Measurements from ENCODE around the gene DPYSL5. TPM values are rescaled to one million over a fixed set of nuclear protein-coding genes. Genes with fewer than 3 reads are reported as not detected.

Gene DPYSL5
- total and polyA plus RNA-seq, 7 experiments from 2014 or later, result not detected

DNA sequence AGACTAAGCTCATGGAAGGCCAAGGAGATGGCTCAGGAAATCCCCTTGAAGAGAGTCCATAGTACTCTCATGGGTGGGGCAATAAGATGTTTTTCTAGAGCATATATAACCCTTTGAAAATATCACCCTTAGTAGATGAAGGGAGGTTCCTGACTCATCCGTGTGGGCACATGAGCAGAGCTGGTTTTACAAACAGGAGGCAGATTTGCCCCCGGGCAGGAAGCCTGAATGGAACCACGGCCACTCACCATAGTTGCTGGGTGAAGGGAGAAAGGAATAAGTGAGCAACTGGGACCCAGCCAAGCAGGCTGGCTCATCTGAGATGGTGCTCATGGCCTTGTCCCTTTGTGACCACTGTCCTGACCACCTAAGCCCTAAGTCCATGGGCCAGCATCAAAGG, 93.6 kb downstream of the DPYSL5 start:
- ChIA-PET POLR2A (no interaction called here), CTCF (interaction anchor here (0.7 to 2.8 kb wide), 2 partner anchors 19 to 95 kb away, joined by 4 to 15 read pairs; no protein-coding TSS in a partner anchor)
- Mint-ChIP-seq H3K27ac (no peak overlapping the region), H3K4me3 (no peak overlapping the region), H3K27me3 (peaks cover 3 to 17% (median 8%) of the 10 kb centered on the region in 5 donors), H3K36me3 (no peaks in the 10 kb centered on the region), H3K9me3 (no peaks in the 10 kb centered on the region), H3K4me1 (peaks cover 0 to 7% (median 4%) of the 10 kb centered on the region in 7 donors)
- H3K4me3 ChIP-seq (ENCODE audit: low read length), result no peak overlapping the region
- H3K27me3 ChIP-seq (ENCODE audit: control insufficient read depth in 2 of 2, insufficient read depth in 2 of 2, low read length in 2 of 2), result no peaks in the 10 kb centered on the region
- no peak for DNase-seq
- no peaks in the 10 kb centered on the region for H3K36me3 ChIP-seq (ENCODE audit: control insufficient read depth in 2 of 3, insufficient read depth in 3 of 3, low read length in 3 of 3)
- H3K9me3 ChIP-seq (ENCODE audit: control insufficient read depth in 2 of 3, low read length in 3 of 3), result no peaks in the 10 kb centered on the region
- intact Hi-C loops (cut with micrococcal nuclease), result no loop called here
- ATAC-seq, result no peak
- H3K27ac ChIP-seq (ENCODE audit: low read depth, low read length), result no peak overlapping the region
- H3K4me1 ChIP-seq (ENCODE audit: control insufficient read depth in 2 of 2, insufficient read depth in 2 of 2, low read length in 2 of 2), result no peaks in the 10 kb centered on the region

DNA sequence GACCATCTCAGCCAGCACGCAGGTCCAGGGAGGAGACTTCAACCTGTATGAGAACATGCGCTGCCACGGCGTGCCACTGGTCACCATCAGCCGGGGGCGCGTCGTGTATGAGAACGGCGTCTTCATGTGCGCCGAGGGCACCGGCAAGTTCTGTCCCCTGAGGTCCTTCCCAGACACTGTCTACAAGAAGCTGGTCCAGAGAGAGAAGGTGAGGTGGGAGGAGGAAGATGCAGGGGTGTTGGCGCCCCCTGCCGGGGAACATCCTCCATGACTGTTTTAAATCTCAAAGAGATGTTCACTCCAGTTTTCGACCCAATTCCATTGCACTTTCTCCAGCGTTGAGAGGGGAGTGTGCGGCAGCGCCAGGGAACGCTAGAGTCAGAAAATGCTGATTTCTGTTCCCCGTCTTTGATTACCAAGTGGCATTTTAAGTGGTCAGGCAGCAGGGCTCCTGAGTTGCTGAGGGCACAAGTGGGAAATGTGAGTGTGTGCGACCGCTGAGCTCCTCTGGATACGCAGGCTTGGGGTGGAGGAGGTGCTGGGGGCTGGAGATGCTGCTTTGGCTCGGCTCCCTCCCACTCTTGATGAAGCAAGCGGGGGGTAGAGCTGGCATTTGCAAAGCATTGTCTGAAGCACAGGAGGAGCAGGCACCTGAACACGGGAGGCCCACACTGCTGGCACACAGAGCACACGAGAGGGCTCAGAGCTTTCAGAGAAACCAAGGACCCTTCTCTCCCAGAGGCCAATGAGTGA, 94.8 kb downstream of the DPYSL5 start:
- H3K9me3 Mint-ChIP-seq, result no peaks in the 10 kb centered on the region
- H3K4me1 ChIP-seq (ENCODE audit: control insufficient read depth in 2 of 2, insufficient read depth in 2 of 2, low read length in 2 of 2), result no peaks in the 10 kb centered on the region
- no peak overlapping the region for H3K4me3 Mint-ChIP-seq
- H3K27me3 ChIP-seq (ENCODE audit: control insufficient read depth in 2 of 2, insufficient read depth in 2 of 2, low read length in 2 of 2), result no peaks in the 10 kb centered on the region
- H3K27ac Mint-ChIP-seq, result no peak overlapping the region
- DNase-seq (peak; percentile 38 to 68 (median 61)), ATAC-seq (peak; percentile 74)
- H3K4me3 ChIP-seq (ENCODE audit: low read length), result no peak overlapping the region
- POLR2A ChIA-PET, result no interaction called here
- no peaks in the 10 kb centered on the region for H3K36me3 ChIP-seq (ENCODE audit: control insufficient read depth in 2 of 3, insufficient read depth in 3 of 3, low read length in 3 of 3)
- no peak overlapping the region for H3K27ac ChIP-seq (ENCODE audit: low read depth, low read length)
- CTCF ChIA-PET, result interaction anchor here (0.5 to 1.8 kb wide), 6 partner anchors 10 to 1395 kb away, joined by 3 to 16 read pairs (median 3); no protein-coding TSS in a partner anchor
- no peaks in the 10 kb centered on the region for H3K36me3 Mint-ChIP-seq
- intact Hi-C loops (cut with micrococcal nuclease), result loop anchor here (1.0 kb wide), 1 partner anchor 96 kb away; no protein-coding TSS in a partner anchor
- no peaks in the 10 kb centered on the region for H3K9me3 ChIP-seq (ENCODE audit: control insufficient read depth in 2 of 3, low read length in 3 of 3)
- H3K4me1 Mint-ChIP-seq, result peaks cover 0 to 7% (median 4%) of the 10 kb centered on the region in 7 donors
- peaks cover 3 to 19% (median 8%) of the 10 kb centered on the region in 5 donors for H3K27me3 Mint-ChIP-seq

DNA sequence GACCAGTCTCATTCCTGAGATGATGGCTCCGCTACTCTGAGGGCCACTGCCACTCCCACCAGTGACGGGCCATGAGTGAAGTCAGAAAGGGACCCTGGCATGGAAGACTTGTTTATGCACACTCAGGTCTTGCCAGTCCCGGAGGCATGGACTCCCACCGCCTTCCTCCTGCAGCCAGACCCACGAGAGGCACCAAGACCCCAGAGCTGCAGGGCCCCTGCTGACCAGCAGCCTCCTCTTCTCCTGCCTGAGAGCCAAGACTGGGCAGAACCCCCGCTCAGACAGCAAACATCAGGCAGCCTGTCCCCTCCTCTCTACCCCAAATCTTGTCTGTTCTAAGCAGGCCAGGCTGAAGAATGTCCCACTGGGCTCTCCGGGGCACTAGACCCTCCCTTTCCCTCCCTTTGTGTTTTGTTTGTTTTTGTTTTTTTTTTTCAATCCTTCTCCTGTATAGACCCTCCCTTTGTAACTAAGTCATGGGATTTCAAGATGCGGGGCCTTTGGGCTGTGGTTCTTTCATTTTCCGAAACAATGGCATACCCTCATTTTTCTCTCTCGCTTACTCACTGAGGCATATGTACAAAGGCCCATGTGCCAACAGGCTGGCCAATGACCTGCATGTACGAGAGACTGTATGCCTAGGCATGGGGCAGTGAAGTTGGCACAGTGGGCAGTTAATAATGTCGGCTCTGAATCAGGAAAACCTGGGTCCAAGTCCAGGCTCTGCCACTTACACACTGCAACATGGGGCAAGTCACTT, 98.2 kb downstream of the DPYSL5 start:
- ChIA-PET CTCF (no interaction called here), POLR2A (no interaction called here)
- Mint-ChIP-seq H3K27me3 (peaks cover 5 to 32% (median 8%) of the 10 kb centered on the region in 5 donors), H3K9me3 (no peaks in the 10 kb centered on the region), H3K27ac (no peak overlapping the region), H3K4me1 (peaks cover 0 to 7% (median 4%) of the 10 kb centered on the region in 7 donors), H3K4me3 (no peak overlapping the region), H3K36me3 (no peaks in the 10 kb centered on the region)
- H3K27me3 ChIP-seq (ENCODE audit: control insufficient read depth in 2 of 2, insufficient read depth in 2 of 2, low read length in 2 of 2), result no peaks in the 10 kb centered on the region
- DNase-seq (no peak), ATAC-seq (no peak)
- no peak overlapping the region for H3K4me3 ChIP-seq (ENCODE audit: low read length)
- intact Hi-C loops (cut with micrococcal nuclease), result no loop called here
- H3K36me3 ChIP-seq (ENCODE audit: control insufficient read depth in 2 of 3, insufficient read depth in 3 of 3, low read length in 3 of 3), result no peaks in the 10 kb centered on the region
- no peak overlapping the region for H3K27ac ChIP-seq (ENCODE audit: low read depth, low read length)
- no peaks in the 10 kb centered on the region for H3K9me3 ChIP-seq (ENCODE audit: control insufficient read depth in 2 of 3, low read length in 3 of 3)
- no peaks in the 10 kb centered on the region for H3K4me1 ChIP-seq (ENCODE audit: control insufficient read depth in 2 of 2, insufficient read depth in 2 of 2, low read length in 2 of 2)

DNA sequence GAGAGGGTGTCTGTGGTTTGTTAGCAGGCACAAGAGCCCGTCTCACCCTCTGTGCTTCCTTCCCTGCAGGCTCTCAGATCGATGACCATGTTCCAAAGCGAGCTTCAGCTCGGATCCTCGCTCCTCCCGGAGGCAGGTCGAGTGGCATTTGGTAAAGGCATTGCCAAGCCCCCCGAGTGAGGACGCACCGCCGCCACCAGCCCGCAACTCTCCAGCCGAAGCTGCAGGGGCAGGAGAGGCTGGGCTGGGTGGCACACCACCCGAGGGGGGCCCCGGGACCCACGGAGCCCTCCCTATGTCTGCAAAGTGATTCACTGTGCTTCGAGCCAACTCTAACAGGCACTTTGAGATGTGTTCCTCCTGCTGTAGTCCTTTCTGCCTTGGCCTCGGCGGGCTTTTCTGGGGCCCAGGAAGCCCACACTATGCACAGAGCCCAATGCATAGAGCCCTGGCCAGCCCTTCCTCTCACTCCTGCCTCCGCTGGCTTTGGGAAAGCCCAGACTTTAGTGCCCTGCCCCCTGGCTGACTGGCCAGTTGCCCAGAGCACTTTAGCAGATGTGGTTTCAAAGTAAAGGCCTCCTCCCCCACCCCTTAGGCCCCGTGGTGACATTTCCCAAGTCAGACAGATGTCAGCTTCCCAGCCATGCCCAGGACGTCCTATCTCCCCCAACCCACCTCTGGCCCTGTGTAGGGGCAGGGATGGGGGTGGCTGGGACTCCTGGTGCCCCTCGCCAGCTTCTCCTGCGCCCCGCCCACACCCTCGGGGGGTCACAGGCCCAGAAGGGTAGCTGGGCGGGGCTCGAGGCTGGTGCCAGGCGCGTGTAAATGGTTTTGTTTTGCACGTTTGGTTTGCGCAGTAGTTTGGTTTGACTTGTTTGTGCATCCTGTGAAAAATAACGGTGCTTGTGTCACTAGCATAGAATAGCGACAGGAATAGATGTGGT, 99.2 kb downstream of the DPYSL5 start:
- peaks cover 0 to 7% (median 4%) of the 10 kb centered on the region in 7 donors for H3K4me1 Mint-ChIP-seq
- H3K9me3 Mint-ChIP-seq, result no peaks in the 10 kb centered on the region
- ATAC-seq (no peak), DNase-seq (no peak)
- H3K27me3 Mint-ChIP-seq, result peaks cover 5 to 32% (median 8%) of the 10 kb centered on the region in 5 donors
- H3K4me3 Mint-ChIP-seq, result no peak overlapping the region
- intact Hi-C loops (cut with micrococcal nuclease), result no loop called here
- POLR2A ChIA-PET, result no interaction called here
- CTCF ChIA-PET, result no interaction called here
- no peak overlapping the region for H3K27ac Mint-ChIP-seq
- Histone ChIP-seq H3K4me3 (ENCODE audit: low read length) (no peak overlapping the region), H3K9me3 (ENCODE audit: control insufficient read depth in 2 of 3, low read length in 3 of 3) (no peaks in the 10 kb centered on the region), H3K27me3 (ENCODE audit: control insufficient read depth in 2 of 2, insufficient read depth in 2 of 2, low read length in 2 of 2) (no peaks in the 10 kb centered on the region), H3K36me3 (ENCODE audit: control insufficient read depth in 2 of 3, insufficient read depth in 3 of 3, low read length in 3 of 3) (no peaks in the 10 kb centered on the region), H3K4me1 (ENCODE audit: control insufficient read depth in 2 of 2, insufficient read depth in 2 of 2, low read length in 2 of 2) (no peaks in the 10 kb centered on the region), H3K27ac (ENCODE audit: low read depth, low read length) (no peak overlapping the region)
- H3K36me3 Mint-ChIP-seq, result no peaks in the 10 kb centered on the region

DNA sequence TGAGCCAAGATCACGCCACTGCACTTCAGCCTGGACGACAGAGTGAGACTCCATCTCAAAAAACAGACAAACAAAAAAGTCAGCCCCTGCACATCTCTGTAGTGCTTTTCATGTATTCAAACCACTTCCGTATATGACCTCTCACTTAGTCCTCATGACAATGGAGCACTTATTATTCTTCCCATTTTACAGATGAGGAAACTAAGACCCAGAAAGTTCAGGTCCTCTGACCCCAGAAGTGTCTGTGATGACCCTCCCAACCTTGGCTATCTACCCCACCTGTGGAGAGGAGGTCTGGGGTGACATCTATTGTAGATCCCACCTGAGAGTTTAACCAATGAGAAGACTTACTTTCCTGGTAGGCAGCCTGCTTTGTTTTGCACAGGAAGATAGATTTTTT, 100.9 kb downstream of the DPYSL5 start:
- no peaks in the 10 kb centered on the region for H3K4me1 ChIP-seq (ENCODE audit: control insufficient read depth in 2 of 2, insufficient read depth in 2 of 2, low read length in 2 of 2)
- POLR2A ChIA-PET, result no interaction called here
- no peak overlapping the region for H3K27ac ChIP-seq (ENCODE audit: low read depth, low read length)
- no peaks in the 10 kb centered on the region for H3K36me3 ChIP-seq (ENCODE audit: control insufficient read depth in 2 of 3, insufficient read depth in 3 of 3, low read length in 3 of 3)
- no peak overlapping the region for H3K4me3 ChIP-seq (ENCODE audit: low read length)
- Mint-ChIP-seq H3K36me3 (no peaks in the 10 kb centered on the region), H3K4me3 (no peak overlapping the region), H3K27ac (no peak overlapping the region), H3K27me3 (peaks cover 5 to 26% (median 7%) of the 10 kb centered on the region in 5 donors), H3K4me1 (no peaks in the 10 kb centered on the region), H3K9me3 (no peaks in the 10 kb centered on the region)
- ATAC-seq, result no peak
- no peaks in the 10 kb centered on the region for H3K9me3 ChIP-seq (ENCODE audit: control insufficient read depth in 2 of 3, low read length in 3 of 3)
- no peaks in the 10 kb centered on the region for H3K27me3 ChIP-seq (ENCODE audit: control insufficient read depth in 2 of 2, insufficient read depth in 2 of 2, low read length in 2 of 2)
- CTCF ChIA-PET, result interaction anchor here (1.7 kb wide), 1 partner anchor 13 kb away, joined by 7 read pairs; no protein-coding TSS in a partner anchor
- no peak for DNase-seq
- intact Hi-C loops (cut with micrococcal nuclease), result no loop called here

DNA sequence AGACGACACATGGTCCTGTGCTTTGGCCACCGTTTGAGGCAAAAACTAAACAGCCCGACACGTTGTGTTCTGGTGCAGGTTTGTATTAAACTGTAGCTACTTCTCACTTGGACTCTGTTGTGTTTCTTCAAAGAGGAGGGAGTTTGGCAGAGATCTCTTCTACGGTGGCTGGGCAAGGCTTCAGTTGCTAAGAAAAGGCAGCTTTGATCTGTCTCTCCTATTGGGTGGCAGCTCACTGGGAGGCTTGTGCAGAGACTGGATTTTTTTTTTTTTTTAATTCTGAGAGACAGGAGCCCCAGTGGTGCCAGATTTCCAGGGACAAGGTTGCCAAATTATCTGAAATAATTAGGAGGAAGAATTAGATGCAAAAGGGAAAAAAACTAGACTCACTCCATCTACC, 102.3 kb downstream of the DPYSL5 start:
- DNase-seq (no peak), ATAC-seq (no peak)
- no peaks in the 10 kb centered on the region for H3K9me3 Mint-ChIP-seq
- H3K27ac Mint-ChIP-seq, result no peak overlapping the region
- H3K36me3 Mint-ChIP-seq, result no peaks in the 10 kb centered on the region
- no peaks in the 10 kb centered on the region for H3K4me1 ChIP-seq (ENCODE audit: control insufficient read depth in 2 of 2, insufficient read depth in 2 of 2, low read length in 2 of 2)
- H3K4me3 Mint-ChIP-seq, result no peak overlapping the region
- ChIA-PET POLR2A (no interaction called here), CTCF (interaction anchor here (1.7 kb wide), 1 partner anchor 12 kb away, joined by 7 read pairs; no protein-coding TSS in a partner anchor)
- H3K36me3 ChIP-seq (ENCODE audit: control insufficient read depth in 2 of 3, insufficient read depth in 3 of 3, low read length in 3 of 3), result no peaks in the 10 kb centered on the region
- intact Hi-C loops (cut with micrococcal nuclease), result no loop called here
- no peaks in the 10 kb centered on the region for H3K9me3 ChIP-seq (ENCODE audit: control insufficient read depth in 2 of 3, low read length in 3 of 3)
- no peak overlapping the region for H3K27ac ChIP-seq (ENCODE audit: low read depth, low read length)
- H3K4me3 ChIP-seq (ENCODE audit: low read length), result no peak overlapping the region
- no peaks in the 10 kb centered on the region for H3K4me1 Mint-ChIP-seq
- no peaks in the 10 kb centered on the region for H3K27me3 ChIP-seq (ENCODE audit: control insufficient read depth in 2 of 2, insufficient read depth in 2 of 2, low read length in 2 of 2)
- peaks cover 13 to 33% (median 17%) of the 10 kb centered on the region in 5 donors for H3K27me3 Mint-ChIP-seq
